ENCODE data around the gene BLACAT1. TPM values are rescaled to one million over a fixed set of nuclear protein-coding genes. Genes with fewer than 3 reads are reported as not detected.

BLACAT1 gene
- total and polyA plus RNA-seq, 9 of the 15 experiments (the other 6 are each of a cell fraction or from before 2014, with no cell fraction given), result 0.10 to 5.9 (median 0.73) TPM

GRCh38 chr1:205456868-205457745, 1.3 kb upstream of the BLACAT1 start:
- no peak for FAIRE-seq
- CTCF ChIA-PET (ENCODE audit: low intra/inter-chr PET ratio), result interaction anchor here (0.5 kb wide), 1 partner anchor 64 kb away, joined by 4 read pairs; no protein-coding TSS in a partner anchor
- no peak overlapping the region for H3K27ac ChIP-seq (ENCODE audit: extremely low read depth, low read depth, low read length)
- TF ChIP-seq SOX6 (IDR thresholded peaks at IDR 0.05) (no peak), ZKSCAN8 (CRISPR knock-in tag; IDR thresholded peaks at IDR 0.05) (no peak), CXXC5 (CRISPR knock-in tag; IDR thresholded peaks at IDR 0.05) (peak; percentile 32; the same call in 1 of the 2 replicates), E2F6 (IDR thresholded peaks at IDR 0.05; ENCODE audit: borderline replicate concordance in 1 of 2, extremely low read depth in 1 of 2, insufficient read depth in 1 of 2, insufficient read length in 1 of 2, low read depth in 1 of 2, low read length in 1 of 2, poor library complexity in 1 of 2, severe bottlenecking in 1 of 2) (peak in 1 of 2 experiments; percentile 86), ZNF280B (CRISPR knock-in tag; IDR thresholded peaks at IDR 0.05) (no peak), RNF2 (IDR thresholded peaks at IDR 0.05) (no peak), MAFK (IDR thresholded peaks at IDR 0.05; ENCODE audit: low read length) (no peak), SMAD4 (CRISPR knock-in tag; conservative IDR thresholded peaks at IDR 0.05) (no peak), ZFP30 (CRISPR knock-in tag; IDR thresholded peaks at IDR 0.05; ENCODE audit: borderline replicate concordance) (no peak), L3MBTL2 (IDR thresholded peaks at IDR 0.05) (0 out of 2 replicates have a peak, but pooled peaks have one; percentile 15), ZFX (CRISPR knock-in tag; IDR thresholded peaks at IDR 0.05) (no peak), VEZF1 (CRISPR knock-in tag; IDR thresholded peaks at IDR 0.05) (0 out of 2 replicates have a peak, but pooled peaks have one; percentile 45), ID3 (CRISPR knock-in tag; IDR thresholded peaks at IDR 0.05) (no peak), ID3 (tag; IDR thresholded peaks at IDR 0.05) (no peak), FUS (optimal IDR thresholded peaks at IDR 0.05; ENCODE audit: low read depth, low read length) (no peak)

More at GRCh38 chr1:205456868-205457745, 1.3 kb upstream of the BLACAT1 start:
- H3K9ac ChIP-seq (ENCODE audit: insufficient read depth in 1 of 2, low read depth in 2 of 2, low read length in 2 of 2), result no peak overlapping the region
- no TSS peak for BruUV-seq (replicated peaks)
- no peaks in the 10 kb centered on the region for H3K9me3 ChIP-seq (replicated peaks; ENCODE audit: control insufficient read depth, insufficient read depth, low read depth, low read length)
- H3K4me2 ChIP-seq (ENCODE audit: insufficient read depth, low read length), result no peak overlapping the region
- ATAC-seq, result peak; percentile 26; the same call in 2 of the 3 replicates
- H3K27me3 ChIP-seq (ENCODE audit: control insufficient read depth in 2 of 2, insufficient read depth in 2 of 2, low read length in 2 of 2), result peaks cover 38 to 67% of the 10 kb centered on the region in 2 experiments
- no peak overlapping the region for H3K4me3 ChIP-seq
- no peaks in the 10 kb centered on the region for H3K36me3 ChIP-seq (ENCODE audit: control insufficient read depth, insufficient read depth, low read length)
- DNase-seq (ENCODE audit: extremely low read depth in 1 of 4, low spot score in 3 of 4), result peak in 3 of 4 experiments; percentile 42 to 56 (median 53)
- H2AFZ ChIP-seq (ENCODE audit: low read depth, low read length), result peak overlapping the region; percentile 27; the same call in 1 of the 2 replicates
- 2% methylated on average over 41 of the region's 74 CpGs for WGBS (ENCODE audit: insufficient coverage, low coverage, missing lambda C conversion rate)
- in situ Hi-C loops (cut with MboI), result no loop called here
- no peaks in the 10 kb centered on the region for H3K79me2 ChIP-seq (ENCODE audit: control insufficient read depth, insufficient read depth, low read length)
- no peaks in the 10 kb centered on the region for H3K9me1 ChIP-seq (ENCODE audit: control insufficient read depth, insufficient read depth, low read length)
- POLR2A ChIA-PET, result interaction anchor here (0.6 kb wide), 1 partner anchor 91 kb away, joined by 3 read pairs; no protein-coding TSS in a partner anchor
- intact Hi-C loops (cut with micrococcal nuclease), result no loop called here
- peaks cover 5% of the 10 kb centered on the region; the same call in 1 of the 2 replicates for H4K20me1 ChIP-seq (replicated peaks; ENCODE audit: control insufficient read depth, insufficient read depth, low read length)
- peaks cover 0 to 16% of the 10 kb centered on the region in 2 experiments; a peak in 3 of 5 replicates for H3K4me1 ChIP-seq (replicated peaks in 1 of 2; ENCODE audit: control insufficient read depth in 2 of 2, insufficient read depth in 2 of 2, low read length in 2 of 2)
